ENCODE results near the gene CENPN.
A peak's percentile ranks its signal among the peaks of the same experiment; 100 is the strongest.

The CENPN gene

GRCh38 chr16:81029930-81030604 is 23.1 kb downstream of the CENPN start:
- DNase-seq: no peak

GRCh38 chr16:81035398-81035974 is 28.5 kb downstream of the CENPN start, which contains the start of gene ATMIN:
Gene ATMIN, plus strand, starts transcription at chr16:81035842. Its CDS starts 29 bp downstream, at chr16:81035871.
- DNase-seq: peak in 49 of 51 donors; percentile 13 to 86 (median 61)

- DNase-seq: peak in 23 of 51 donors; percentile 11 to 66 (median 33)
These were observed 29.1 kb downstream of the CENPN start for GRCh38 chr16:81035975-81036750.

GRCh38 chr16:81036751-81037350 is 29.8 kb downstream of the CENPN start:
- DNase-seq: no peak

GRCh38 chr16:81040131-81040530 is 33.1 kb downstream of the CENPN start:
- no peak for DNase-seq

GRCh38 chr16:81040842-81041241 is 33.8 kb downstream of the CENPN start:
- DNase-seq: no peak

GRCh38 chr16:81041696-81042095 is 34.7 kb downstream of the CENPN start:
- DNase-seq: no peak

GRCh38 chr16:81042821-81043220 is 35.8 kb downstream of the CENPN start:
- DNase-seq: no peak

GRCh38 chr16:81053761-81054160 is 46.7 kb downstream of the CENPN start:
- DNase-seq: no peak

- no peak for DNase-seq
These were observed 53.7 kb downstream of the CENPN start for GRCh38 chr16:81060576-81061306.

GRCh38 chr16:81061307-81061640 is 54.3 kb downstream of the CENPN start:
- DNase-seq: no peak

GRCh38 chr16:81061871-81062608 is 55.0 kb downstream of the CENPN start:
- no peak for DNase-seq

- peak in 1 of 51 donors; percentile 11 for DNase-seq
These were observed 59.7 kb downstream of the CENPN start for GRCh38 chr16:81066681-81067080.

GRCh38 chr16:81067166-81067565 is 60.2 kb downstream of the CENPN start:
- no peak for DNase-seq

- DNase-seq: no peak
These were observed 62.0 kb downstream of the CENPN start for GRCh38 chr16:81069063-81069462.

- no peak for DNase-seq
These were observed 64.0 kb downstream of the CENPN start for GRCh38 chr16:81070979-81071378.

- DNase-seq: no peak
These were observed 64.8 kb downstream of the CENPN start for GRCh38 chr16:81071805-81072204.

- no peak for DNase-seq
These were observed 66.7 kb downstream of the CENPN start for GRCh38 chr16:81073560-81074330.

- DNase-seq: peak in 47 of 51 donors; percentile 68 to 100 (median 93)
These were observed 69.6 kb downstream of the CENPN start for GRCh38 chr16:81076566-81077075.

Measured in hypothalamus (tissue), 51 donors.